HG03521 (cell line): ENCODE measurements around the gene STRA6.
"Not testable (repeated sequence)": the region's sequence is repeated elsewhere in the genome, so short reads cannot be mapped to it uniquely, and the experiment has no call there.

Experiments
- ATAC-seq: cut with Tn5 transposase; IDR thresholded peaks from one replicate; pipeline ENCODE4 v1.9.1; 2021; ENCODE audit warnings: mild to moderate bottlenecking, moderate library complexity; ENCODE audit not compliant: unreplicated experiment

STRA6 gene

GRCh38 chr15:74167891-74168331 is 34.7 kb downstream of the STRA6 start:
- no peak for ATAC-seq

- no peak for ATAC-seq
These were observed 37.1 kb downstream of the STRA6 start for GRCh38 chr15:74165461-74165860.

GRCh38 chr15:74162195-74162536 is 40.4 kb downstream of the STRA6 start:
- ATAC-seq, result not testable (repeated sequence)

GRCh38 chr15:74160390-74160789 is 42.2 kb downstream of the STRA6 start:
- not testable (repeated sequence) for ATAC-seq

DNA sequence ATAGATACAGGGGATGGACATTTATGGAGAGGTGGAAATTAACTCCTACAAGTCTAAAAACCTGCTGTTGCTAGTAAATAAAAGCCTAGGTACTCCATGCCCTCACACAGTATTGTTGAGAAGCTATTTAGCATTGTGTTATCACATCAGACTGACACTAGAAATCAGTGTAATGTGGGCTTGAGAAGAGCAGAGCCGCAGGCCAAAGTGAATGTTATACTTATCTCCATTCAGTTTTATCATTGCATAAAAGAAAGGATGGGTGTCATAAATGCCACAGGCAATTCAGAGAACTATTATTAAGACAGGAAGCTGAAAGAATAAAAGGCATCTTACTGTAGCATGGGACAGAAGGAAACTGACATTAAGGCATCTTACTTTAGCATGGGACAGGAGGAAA is 42.8 kb downstream of the STRA6 start:
- ATAC-seq, result no peak

DNA sequence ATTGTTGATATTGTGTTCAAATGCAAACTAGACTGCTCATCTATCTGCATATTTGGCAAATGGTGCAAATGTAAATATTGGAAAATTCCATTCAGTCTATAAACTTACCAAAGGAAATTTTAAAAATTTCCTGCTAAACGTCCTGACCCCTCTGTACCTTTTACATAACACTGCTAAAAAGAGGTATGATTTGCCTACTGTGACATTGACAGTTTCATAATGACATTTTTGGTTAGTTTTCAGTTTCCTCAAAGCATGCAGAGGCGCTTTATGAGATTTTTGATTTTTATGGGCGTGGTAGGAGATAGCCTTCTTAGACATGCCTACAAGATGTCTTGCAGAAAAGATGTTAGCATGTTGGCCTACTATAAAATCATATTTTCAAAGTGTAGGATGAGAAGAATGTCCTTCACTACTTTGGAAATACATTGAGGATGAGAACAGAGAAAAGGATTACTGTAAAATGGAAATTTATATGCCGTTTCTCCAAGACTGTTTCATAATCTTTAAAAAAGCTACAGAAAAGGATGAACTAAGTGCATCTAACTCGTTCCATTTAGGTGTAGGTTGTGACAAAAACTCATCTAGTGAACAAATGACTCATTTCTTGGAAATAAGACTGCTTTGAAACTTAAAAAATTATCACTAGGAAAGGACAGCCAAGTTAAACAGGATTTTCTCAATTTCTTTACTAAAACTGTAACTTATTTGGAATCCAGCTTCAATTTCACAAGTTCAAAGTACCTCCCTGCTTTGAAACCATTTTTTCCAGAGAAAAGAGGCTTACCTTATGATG is 43.5 kb downstream of the STRA6 start:
- ATAC-seq, result no peak

DNA sequence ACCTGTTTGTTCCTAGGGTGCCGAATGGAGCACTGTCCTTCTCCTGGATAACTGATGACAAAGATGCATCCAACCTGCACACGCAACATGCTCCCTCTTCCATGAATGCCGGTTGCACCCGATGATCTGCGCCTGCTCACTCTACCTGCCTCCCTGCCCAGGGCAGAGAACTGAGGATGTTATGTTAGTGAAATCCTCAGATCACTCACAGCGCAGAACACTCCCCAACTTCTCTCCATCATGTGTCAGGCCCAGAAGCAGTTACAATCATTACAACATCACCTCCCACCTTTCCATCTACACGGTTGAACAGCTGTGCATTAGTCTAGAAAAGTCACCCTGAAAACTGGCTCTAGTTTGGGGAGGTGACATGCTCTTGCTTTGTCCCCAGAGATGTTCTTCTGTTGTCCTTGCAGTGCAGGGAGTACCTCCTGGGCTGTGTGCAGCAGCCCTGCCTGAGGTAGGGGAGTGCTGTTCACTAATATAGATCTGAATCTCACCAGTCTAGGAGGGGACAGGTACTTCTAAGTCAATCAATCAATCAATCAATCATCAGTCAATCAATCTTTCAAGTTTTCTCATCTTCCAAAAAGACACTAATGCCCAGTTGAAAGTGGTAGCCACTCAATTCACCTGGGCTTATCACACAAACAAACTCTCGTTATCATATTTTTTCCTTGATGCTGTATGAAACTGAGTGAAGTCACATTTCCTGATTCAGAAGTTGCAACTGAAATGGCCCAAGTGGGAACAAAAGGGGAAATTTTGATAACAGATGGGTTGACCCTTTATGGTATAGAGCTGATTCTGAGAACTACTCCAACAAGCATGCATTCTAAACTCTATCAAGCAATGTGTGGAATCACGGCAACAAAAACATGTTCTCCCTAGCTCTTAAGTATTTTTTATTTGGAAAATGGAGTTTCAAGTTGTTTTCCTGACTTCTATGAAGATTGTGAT is 44.4 kb downstream of the STRA6 start:
- ATAC-seq, result no peak

- ATAC-seq, result no peak
These were observed 45.7 kb downstream of the STRA6 start for GRCh38 chr15:74156678-74157411.

DNA sequence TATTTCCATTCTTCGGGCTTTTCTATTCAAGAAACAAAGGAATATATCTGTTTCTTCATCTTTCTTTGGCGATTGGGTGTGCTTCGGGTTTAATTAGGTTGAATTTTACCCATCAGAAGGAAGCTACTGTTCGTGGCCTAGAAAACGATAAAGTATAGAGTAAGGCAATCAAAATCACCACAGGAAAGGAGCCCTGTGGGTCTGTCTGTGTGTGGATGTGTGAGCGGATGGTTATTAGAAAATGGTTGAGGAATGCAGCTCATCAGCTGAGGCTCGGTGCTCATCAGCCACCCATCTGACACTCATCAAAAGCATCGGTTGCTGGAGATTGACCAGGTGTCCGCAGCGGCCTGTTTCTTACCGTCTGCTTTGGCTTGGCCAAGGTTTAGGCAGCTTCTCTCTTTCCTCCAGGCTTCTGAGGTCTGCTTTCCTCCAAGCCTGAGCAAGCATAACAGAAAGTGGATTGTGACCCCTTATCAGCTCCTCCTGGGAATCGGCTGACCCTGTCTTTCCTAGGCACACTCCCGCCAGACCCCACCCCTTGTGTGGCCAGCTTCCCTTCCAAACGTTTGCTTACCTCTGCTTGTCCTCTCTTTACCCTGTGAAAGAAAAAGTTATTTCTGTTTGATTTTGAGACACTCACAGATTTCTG is 46.7 kb downstream of the STRA6 start:
- no peak for ATAC-seq

DNA sequence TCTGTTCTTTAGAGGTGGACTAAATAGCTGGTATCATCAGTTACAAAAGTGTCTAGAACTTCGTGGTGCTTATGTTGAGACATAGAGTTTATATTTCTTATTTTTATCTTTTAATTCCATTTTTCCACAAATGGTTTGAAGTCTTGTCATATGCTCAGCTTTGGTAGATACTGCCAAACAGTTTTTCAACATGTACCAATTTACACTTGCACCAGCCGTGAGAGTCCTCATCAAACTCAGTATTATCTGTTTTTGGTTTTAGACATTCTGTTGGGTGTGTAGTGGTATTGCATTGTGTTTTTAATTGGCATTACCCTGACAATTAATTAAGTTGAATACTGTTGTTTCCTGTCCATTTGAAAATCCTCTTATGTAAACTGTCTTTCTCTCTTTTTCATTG is 55.5 kb downstream of the STRA6 start:
- no peak for ATAC-seq

GRCh38 chr15:74146277-74146800 is 56.2 kb downstream of the STRA6 start:
- ATAC-seq, result no peak

DNA sequence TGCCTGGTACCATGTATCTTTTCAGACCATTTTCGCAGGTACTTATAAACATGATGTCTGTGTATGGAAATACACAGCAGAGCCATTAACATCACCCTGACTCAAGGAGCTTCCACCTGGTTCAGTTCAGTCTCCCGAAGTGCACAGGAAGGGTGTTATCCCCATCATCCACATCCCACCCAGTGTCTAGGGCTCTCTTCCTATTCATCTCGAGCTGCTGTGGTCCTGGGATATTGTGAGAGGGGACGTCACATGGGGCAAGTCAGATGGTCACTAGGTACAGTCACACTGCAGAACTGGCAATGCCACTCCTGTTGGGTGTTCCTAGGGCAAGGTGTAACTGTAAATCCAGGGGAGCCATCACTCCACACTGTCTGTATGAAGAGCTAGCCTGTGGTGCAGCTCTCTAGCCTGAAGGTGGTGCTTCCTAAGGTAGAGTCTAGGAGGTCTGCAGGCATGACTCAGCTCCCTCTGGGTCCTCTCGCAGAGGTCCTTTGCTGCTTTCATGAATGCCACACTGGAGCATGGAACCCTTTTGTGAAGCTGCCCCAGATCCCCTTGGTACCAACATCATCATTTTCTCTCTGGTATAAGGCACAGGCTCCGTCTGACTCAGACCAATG is 58.3 kb downstream of the STRA6 start:
- no peak for ATAC-seq

GRCh38 chr15:74141591-74141990 is 61.0 kb downstream of the STRA6 start:
- no peak for ATAC-seq

DNA sequence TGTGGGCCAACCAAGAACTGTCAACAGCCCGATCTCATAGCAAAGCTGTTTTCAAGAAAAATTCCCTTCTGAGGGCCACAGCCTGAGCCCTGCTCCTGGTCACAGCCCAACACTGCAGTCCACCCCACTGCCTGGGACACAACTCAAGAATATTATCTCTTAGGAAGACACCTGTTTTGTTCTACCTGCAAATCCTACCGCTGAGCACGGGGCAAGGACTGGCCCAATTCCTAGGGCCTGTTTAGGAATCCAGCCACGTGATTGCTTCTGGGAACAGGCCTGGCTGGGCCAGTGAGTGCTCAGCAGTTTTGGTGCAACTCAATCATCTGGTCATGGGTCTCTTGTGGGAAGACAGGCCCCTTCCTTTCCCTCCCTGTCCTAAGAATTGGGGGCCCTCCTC is 63.9 kb downstream of the STRA6 start:
- ATAC-seq, result no peak

- no peak for ATAC-seq
These were observed 65.1 kb downstream of the STRA6 start for GRCh38 chr15:74137537-74137894.

DNA sequence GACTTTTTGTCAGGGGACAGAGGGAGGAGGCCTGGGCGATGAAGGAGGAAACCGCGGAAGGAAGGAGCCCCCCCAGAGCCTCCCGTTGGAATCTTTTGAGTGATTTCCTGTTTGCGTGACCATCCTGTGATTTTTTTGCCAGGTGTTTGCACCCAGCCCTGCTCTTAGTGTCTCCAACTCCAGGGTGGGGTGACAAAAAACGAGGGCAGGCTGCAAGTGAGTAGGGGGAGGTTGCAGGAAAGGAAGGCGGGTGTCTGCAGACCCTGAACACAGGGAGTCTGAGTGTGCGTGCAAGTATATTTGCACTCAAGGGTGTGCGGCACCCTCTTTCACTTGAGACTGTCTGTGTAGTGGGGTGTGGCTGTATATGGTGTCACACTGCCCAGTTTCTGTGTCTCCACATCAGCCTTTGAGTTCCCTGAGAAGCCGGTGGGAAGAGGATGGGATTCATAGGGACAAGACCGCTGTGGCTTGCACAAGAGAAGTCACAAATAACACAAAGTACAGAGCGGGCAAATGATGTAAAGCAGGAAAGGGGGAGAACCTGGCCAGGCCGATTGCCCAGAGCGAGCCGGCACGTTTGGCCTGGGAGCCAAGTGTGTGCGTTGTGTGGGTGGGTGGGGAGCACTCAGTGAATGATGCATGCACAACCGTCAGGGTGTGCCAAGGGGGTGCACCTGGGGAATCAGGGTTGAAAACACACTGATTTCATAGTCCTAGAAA is 65.6 kb downstream of the STRA6 start:
- ATAC-seq, result no peak

GRCh38 chr15:74136540-74136813 is 66.1 kb downstream of the STRA6 start:
- no peak for ATAC-seq

DNA sequence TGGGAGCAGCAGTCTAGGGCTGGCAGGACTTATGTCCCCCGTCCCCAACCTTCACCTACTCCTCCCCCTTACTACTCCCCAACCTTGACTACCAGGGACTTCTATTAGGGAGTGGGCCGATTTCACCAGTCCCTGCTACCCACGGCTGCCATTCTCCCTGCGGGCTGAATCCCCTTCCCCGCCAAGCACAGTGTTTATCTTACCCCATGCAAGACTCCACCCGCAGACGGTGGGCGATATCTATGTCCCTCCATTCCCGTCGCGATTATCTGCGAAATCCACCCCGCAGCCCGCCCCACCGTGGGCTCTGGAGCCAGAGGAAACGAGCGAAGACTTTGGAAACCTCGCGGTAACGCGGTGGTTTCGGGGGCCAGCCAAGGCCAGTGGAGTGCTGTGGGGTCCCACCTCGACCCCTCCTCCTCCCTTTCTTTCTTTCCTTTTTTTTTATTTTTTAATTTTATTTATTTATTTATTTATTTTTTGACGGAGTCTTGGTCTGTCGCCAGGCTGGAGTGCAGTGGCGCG is 67.5 kb downstream of the STRA6 start:
- no peak for ATAC-seq

- ATAC-seq, result no peak
These were observed 68.1 kb downstream of the STRA6 start for GRCh38 chr15:74134387-74135027.
